HEK293 (cell line): ENCODE results near the gene PIK3R4.

Source experiments
- CTCF ChIA-PET: fragments of 350-600 bp; formaldehyde crosslinking; extraction: SDS; loops from one replicate; lab custom pipeline; 2021; ENCODE audit warnings: antibody characterized with exemption; lab: Yijun Ruan, JAX
- POLR2A ChIA-PET: fragments of 300-600 bp; formaldehyde crosslinking; extraction: SDS; loops from one replicate; lab custom pipeline; 2020; ENCODE audit warnings: antibody characterized with exemption, inconsistent platforms; lab: Yijun Ruan, JAX
- H3K27ac ChIP-seq: fragments of 200-500 bp; sonication (Bioruptor generic); 2 replicates; pipeline ENCODE4 v1.5.1; 2014; ENCODE audit warnings: low read depth, low read length, control low read depth, inconsistent platforms; ENCODE audit errors: extremely low read depth
- H3K36me3 ChIP-seq, 2 experiments: fragments of 200-500 bp in 1 of 2; sonication (Bioruptor generic) in 1 of 2; 1 replicate in 1 of 2; 2 replicates in 1 of 2; pipeline ENCODE4 v1.5.1; 2014 to 2017; ENCODE audit warnings: inconsistent platforms in 2 of 2, low read length in 2 of 2; ENCODE audit not compliant: control insufficient read depth in 2 of 2, insufficient read depth in 1 of 2
- H3K4me1 ChIP-seq: fragments of 200-500 bp; sonication (Bioruptor generic); 2 replicates; pipeline ENCODE4 v1.5.1; 2014; ENCODE audit warnings: mild to moderate bottlenecking, low read length, inconsistent platforms; ENCODE audit not compliant: control insufficient read depth, insufficient read depth
- H3K4me3 ChIP-seq: 2 replicates; pipeline ENCODE4 v1.5.1; 2011; ENCODE audit warnings: low read depth, mild to moderate bottlenecking, control low read depth, low read length, moderate library complexity
- H3K9me3 ChIP-seq: fragments of 200-500 bp; sonication (Bioruptor generic); 2 replicates; pipeline ENCODE4 v1.5.1; 2014; ENCODE audit warnings: low read depth, low read length, inconsistent platforms; ENCODE audit not compliant: control insufficient read depth, insufficient read depth
- GLI2 ChIP-seq: fragments of 450-650 bp; formaldehyde crosslinking; IDR thresholded peaks from 2 replicates; pipeline ENCODE4; 2017; ENCODE audit warnings: missing biosample characterization, missing genetic modification characterization, low read depth, borderline replicate concordance
- INSM2 ChIP-seq: fragments of 450-650 bp; formaldehyde crosslinking; IDR thresholded peaks from 2 replicates; pipeline ENCODE4 v1.5.1; 2016; ENCODE audit warnings: missing biosample characterization, missing genetic modification characterization
- KLF9 ChIP-seq: fragments of 450-650 bp; formaldehyde crosslinking; IDR thresholded peaks from 2 replicates; pipeline ENCODE4 v1.5.1; 2016; ENCODE audit warnings: missing biosample characterization, missing genetic modification characterization, low read depth
- PRDM4 ChIP-seq: fragments of 450-650 bp; formaldehyde crosslinking; IDR thresholded peaks from 2 replicates; pipeline ENCODE4 v1.5.1; 2017; ENCODE audit warnings: missing biosample characterization, missing genetic modification characterization
- SETDB1 ChIP-seq: IDR thresholded peaks from one replicate; pipeline ENCODE4 v1.6.1; 2017; ENCODE audit warnings: mild to moderate bottlenecking, low read length, moderate library complexity, mixed read lengths; ENCODE audit not compliant: insufficient read length
- SP2 ChIP-seq: fragments of 450-650 bp; formaldehyde crosslinking; IDR thresholded peaks from 2 replicates; pipeline ENCODE4 v1.5.1; 2016; ENCODE audit warnings: missing biosample characterization, missing genetic modification characterization
- SP3 ChIP-seq: fragments of 450-650 bp; formaldehyde crosslinking; IDR thresholded peaks from 2 replicates; pipeline ENCODE4 v1.5.1; 2016; ENCODE audit warnings: missing biosample characterization, missing genetic modification characterization
- TCF7L2 ChIP-seq: IDR thresholded peaks from 2 replicates; pipeline ENCODE4 v1.6.1; 2011; ENCODE audit warnings: low read depth, mild to moderate bottlenecking, inconsistent platforms, low read length, moderate library complexity, borderline replicate concordance
- ZFP37 ChIP-seq: fragments of 450-650 bp; formaldehyde crosslinking; IDR thresholded peaks from 2 replicates; pipeline ENCODE4 v1.5.1; 2016; ENCODE audit warnings: missing biosample characterization, missing genetic modification characterization
- ZNF121 ChIP-seq: fragments of 450-650 bp; formaldehyde crosslinking; IDR thresholded peaks from 2 replicates; pipeline ENCODE4 v1.5.1; 2016; ENCODE audit warnings: missing biosample characterization, missing genetic modification characterization
- ZNF133 ChIP-seq: fragments of 450-650 bp; formaldehyde crosslinking; IDR thresholded peaks from 2 replicates; pipeline ENCODE4 v1.5.1; 2016; ENCODE audit warnings: missing biosample characterization, missing genetic modification characterization
- ZNF146 ChIP-seq: fragments of 450-650 bp; formaldehyde crosslinking; IDR thresholded peaks from 2 replicates; pipeline ENCODE4 v1.5.1; 2016; ENCODE audit warnings: missing biosample characterization, missing genetic modification characterization
- ZNF157 ChIP-seq: fragments of 450-650 bp; formaldehyde crosslinking; IDR thresholded peaks from 2 replicates; pipeline ENCODE4 v1.5.1; 2016; ENCODE audit warnings: missing biosample characterization, missing genetic modification characterization
- ZNF18 ChIP-seq: fragments of 450-650 bp; formaldehyde crosslinking; IDR thresholded peaks from 2 replicates; pipeline ENCODE4 v1.5.1; 2016; ENCODE audit warnings: missing biosample characterization, missing genetic modification characterization
- ZNF24 ChIP-seq: fragments of 450-650 bp; formaldehyde crosslinking; IDR thresholded peaks from 2 replicates; pipeline ENCODE4 v1.5.1; 2016; ENCODE audit warnings: missing biosample characterization, missing genetic modification characterization
- ZNF302 ChIP-seq: fragments of 450-650 bp; formaldehyde crosslinking; IDR thresholded peaks from 2 replicates; pipeline ENCODE4 v1.5.1; 2016; ENCODE audit warnings: missing biosample characterization, missing genetic modification characterization, low read depth
- ZNF335 ChIP-seq: fragments of 450-650 bp; formaldehyde crosslinking; conservative IDR thresholded peaks from 2 replicates; pipeline ENCODE4 v1.5.1; 2016; ENCODE audit warnings: missing biosample characterization, missing genetic modification characterization
- ZNF398 ChIP-seq: fragments of 450-650 bp; formaldehyde crosslinking; IDR thresholded peaks from 2 replicates; pipeline ENCODE4 v1.5.1; 2017; ENCODE audit warnings: missing biosample characterization, missing genetic modification characterization
- ZNF791 ChIP-seq: fragments of 450-650 bp; formaldehyde crosslinking; IDR thresholded peaks from 2 replicates; pipeline ENCODE4 v1.5.1; 2016; ENCODE audit warnings: missing biosample characterization, missing genetic modification characterization
- ZSCAN23 ChIP-seq: fragments of 450-650 bp; formaldehyde crosslinking; IDR thresholded peaks from 2 replicates; pipeline ENCODE4 v1.5.1; 2016; ENCODE audit warnings: missing biosample characterization, missing genetic modification characterization
- TF ChIP-seq, protein P1 (sequence below): fragments of 450-650 bp; formaldehyde crosslinking; IDR thresholded peaks from 2 replicates; pipeline ENCODE4 v1.5.1; 2016; ENCODE audit warnings: missing biosample characterization, missing genetic modification characterization
- TF ChIP-seq, protein P2 (sequence below): fragments of 450-650 bp; IDR thresholded peaks from 2 replicates; pipeline ENCODE4 v1.5.1; 2018; ENCODE audit warnings: missing biosample characterization, missing genetic modification characterization
- TF ChIP-seq, protein P3 (sequence below): fragments of 450-650 bp; formaldehyde crosslinking; IDR thresholded peaks from 2 replicates; pipeline ENCODE4 v1.5.1; 2016; ENCODE audit warnings: missing biosample characterization, missing genetic modification characterization

The PIK3R4 gene

GRCh38 chr3:130792246-130792645 lies 45.6 kb upstream of the PIK3R4 start (continued):
- no peak for TF ChIP-seq ZNF398 (tag by site-specific recombination)
- TF ChIP-seq SP2 (tag by site-specific recombination), result no peak

GRCh38 chr3:130789782-130790322 lies 43.2 kb upstream of the PIK3R4 start:
- H3K36me3 ChIP-seq, result no peaks in the 10 kb centered on the region
- CTCF ChIA-PET, result interaction anchor here (1.0 kb wide), 1 partner anchor 30 kb away, joined by 4 read pairs; no protein-coding TSS in a partner anchor
- H3K4me1 ChIP-seq, result peaks cover 7% of the 10 kb centered on the region; the same call in 1 of the 2 replicates
- no peak overlapping the region; the same call in 1 of the 2 replicates for H3K27ac ChIP-seq
- H3K9me3 ChIP-seq, result no peaks in the 10 kb centered on the region
- H3K4me3 ChIP-seq, result no peak overlapping the region
- POLR2A ChIA-PET, result no interaction called here
- TF ChIP-seq ZNF335 (no peak), KLF9 (tag by site-specific recombination) (no peak), ZNF146 (tag by site-specific recombination) (no peak), SETDB1 (peak; percentile 19), SP3 (no peak), ZNF18 (tag by site-specific recombination) (peak; percentile 96), ZNF24 (tag by site-specific recombination) (no peak), PRDM4 (no peak), ZNF133 (tag by site-specific recombination) (no peak), ZNF791 (tag by site-specific recombination) (no peak), TCF7L2 (0 out of 2 replicates have a peak, but pooled peaks have one; percentile 11), ZSCAN23 (no peak), SP2 (tag by site-specific recombination) (no peak), INSM2 (tag by site-specific recombination) (no peak), GLI2 (tag by site-specific recombination) (no peak), ZFP37 (tag by site-specific recombination) (no peak), ZNF121 (tag by site-specific recombination) (no peak), ZNF157 (tag by site-specific recombination) (no peak), ZNF302 (no peak)
- TF ChIP-seq, protein P1, sequence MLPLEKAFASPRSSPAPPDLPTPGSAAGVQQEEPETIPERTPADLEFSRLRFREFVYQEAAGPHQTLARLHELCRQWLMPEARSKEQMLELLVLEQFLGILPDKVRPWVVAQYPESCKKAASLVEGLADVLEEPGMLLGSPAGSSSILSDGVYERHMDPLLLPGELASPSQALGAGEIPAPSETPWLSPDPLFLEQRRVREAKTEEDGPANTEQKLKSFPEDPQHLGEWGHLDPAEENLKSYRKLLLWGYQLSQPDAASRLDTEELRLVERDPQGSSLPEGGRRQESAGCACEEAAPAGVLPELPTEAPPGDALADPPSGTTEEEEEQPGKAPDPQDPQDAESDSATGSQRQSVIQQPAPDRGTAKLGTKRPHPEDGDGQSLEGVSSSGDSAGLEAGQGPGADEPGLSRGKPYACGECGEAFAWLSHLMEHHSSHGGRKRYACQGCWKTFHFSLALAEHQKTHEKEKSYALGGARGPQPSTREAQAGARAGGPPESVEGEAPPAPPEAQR, result no peak
- TF ChIP-seq, protein P2, sequence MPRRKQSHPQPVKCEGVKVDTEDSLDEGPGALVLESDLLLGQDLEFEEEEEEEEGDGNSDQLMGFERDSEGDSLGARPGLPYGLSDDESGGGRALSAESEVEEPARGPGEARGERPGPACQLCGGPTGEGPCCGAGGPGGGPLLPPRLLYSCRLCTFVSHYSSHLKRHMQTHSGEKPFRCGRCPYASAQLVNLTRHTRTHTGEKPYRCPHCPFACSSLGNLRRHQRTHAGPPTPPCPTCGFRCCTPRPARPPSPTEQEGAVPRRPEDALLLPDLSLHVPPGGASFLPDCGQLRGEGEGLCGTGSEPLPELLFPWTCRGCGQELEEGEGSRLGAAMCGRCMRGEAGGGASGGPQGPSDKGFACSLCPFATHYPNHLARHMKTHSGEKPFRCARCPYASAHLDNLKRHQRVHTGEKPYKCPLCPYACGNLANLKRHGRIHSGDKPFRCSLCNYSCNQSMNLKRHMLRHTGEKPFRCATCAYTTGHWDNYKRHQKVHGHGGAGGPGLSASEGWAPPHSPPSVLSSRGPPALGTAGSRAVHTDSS (tag by site-specific recombination), result no peak
- TF ChIP-seq, protein P3, sequence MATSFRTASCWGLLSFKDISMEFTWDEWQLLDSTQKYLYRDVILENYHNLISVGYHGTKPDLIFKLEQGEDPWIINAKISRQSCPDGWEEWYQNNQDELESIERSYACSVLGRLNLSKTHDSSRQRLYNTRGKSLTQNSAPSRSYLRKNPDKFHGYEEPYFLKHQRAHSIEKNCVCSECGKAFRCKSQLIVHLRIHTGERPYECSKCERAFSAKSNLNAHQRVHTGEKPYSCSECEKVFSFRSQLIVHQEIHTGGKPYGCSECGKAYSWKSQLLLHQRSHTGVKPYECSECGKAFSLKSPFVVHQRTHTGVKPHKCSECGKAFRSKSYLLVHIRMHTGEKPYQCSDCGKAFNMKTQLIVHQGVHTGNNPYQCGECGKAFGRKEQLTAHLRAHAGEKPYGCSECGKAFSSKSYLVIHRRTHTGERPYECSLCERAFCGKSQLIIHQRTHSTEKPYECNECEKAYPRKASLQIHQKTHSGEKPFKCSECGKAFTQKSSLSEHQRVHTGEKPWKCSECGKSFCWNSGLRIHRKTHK (tag by site-specific recombination), result no peak
